Esophagus muscularis mucosa (tissue), 4 donors: ENCODE measurements around the gene TTC9. TPM values are rescaled to one million over a fixed set of nuclear protein-coding genes. Genes with fewer than 3 reads are reported as not detected.

Experiments
- DNase-seq: peaks from one replicate; pipeline ENCODE4 v3.0.0-alpha.2; 2017; ENCODE audit errors: extremely low spot score
- H3K27ac ChIP-seq, 4 donors: fragments of 200-600 bp; sonication (generic); replicated peaks in 1 of 4; 1 replicate in 3 of 4; 2 replicates in 1 of 4; pipeline ENCODE4 v1.5.1; 2016 to 2019; ENCODE audit warnings: mild to moderate bottlenecking in 1 of 4
- H3K27me3 ChIP-seq, 4 donors: fragments of 200-600 bp; sonication (generic); one replicate each; pipeline versions ENCODE4 v1.5.1 to v1.6.0; 2016 to 2019
- H3K36me3 ChIP-seq, 4 donors: fragments of 200-600 bp; sonication (generic); one replicate each; pipeline ENCODE4 v1.5.1; 2016 to 2019
- H3K4me1 ChIP-seq, 4 donors: fragments of 200-600 bp; sonication (generic); one replicate each; pipeline ENCODE4 v1.5.1; 2016 to 2019
- H3K4me3 ChIP-seq, 4 donors: fragments of 200-600 bp; sonication (generic); 1 replicate in 2 of 4; 2 replicates in 2 of 4; pipeline ENCODE4 v1.5.1; 2016 to 2019; ENCODE audit warnings: mild to moderate bottlenecking in 4 of 4, moderate library complexity in 1 of 4
- H3K9me3 ChIP-seq, 4 donors: fragments of 200-600 bp; sonication (generic); 1 replicate in 3 of 4; 2 replicates in 1 of 4; pipeline ENCODE4 v1.5.1; 2016 to 2019
- CTCF ChIP-seq, 3 experiments: fragments of 200-600 bp in 2 of 3; fragments of 450-650 bp in 1 of 3; sonication (generic) in 2 of 3; IDR thresholded peaks; one replicate each; pipeline ENCODE4 v1.5.1; 2017 to 2019; ENCODE audit warnings: antibody characterized with exemption in 3 of 3, mild to moderate bottlenecking in 2 of 3, moderate library complexity in 1 of 3
- EP300 ChIP-seq: sonication (generic); formaldehyde crosslinking; IDR thresholded peaks from one replicate; pipeline ENCODE4 v1.6.1; 2017; ENCODE audit warnings: antibody characterized with exemption
- POLR2A ChIP-seq: fragments of 450-650 bp; IDR thresholded peaks from one replicate; pipeline ENCODE4 v1.6.1; 2017; ENCODE audit warnings: antibody characterized with exemption, moderate library complexity, mild to moderate bottlenecking, low read depth
- POLR2AphosphoS5 ChIP-seq, 2 donors: sonication (generic); formaldehyde crosslinking; IDR thresholded peaks; one replicate each; pipeline ENCODE4 v1.6.1; 2017; ENCODE audit warnings: antibody characterized with exemption in 2 of 2
- WGBS: methylation state at CpG from one replicate; pipeline ENCODE4 v1.1.5; 2018; 5-methylcytosine and 5-hydroxymethylcytosine counted together
- intact Hi-C: fragments of 100-400 bp; cut with DNase I; formaldehyde crosslinking; loops from one replicate; pipeline ENCODE4 v1.15.1; 2023
- total RNA-seq, 4 donors: library from RNA; depleted of rRNA; stranded (reverse); fragments of >200 nt; gene quantifications; one replicate each; pipeline versions ENCODE4 v1.1.0 to v1.2.1, GENCODE V29; 2016

Gene TTC9
- total RNA-seq, 4 donors from 2014 or later: 0.99 to 3.4 (median 1.9) TPM

DNA sequence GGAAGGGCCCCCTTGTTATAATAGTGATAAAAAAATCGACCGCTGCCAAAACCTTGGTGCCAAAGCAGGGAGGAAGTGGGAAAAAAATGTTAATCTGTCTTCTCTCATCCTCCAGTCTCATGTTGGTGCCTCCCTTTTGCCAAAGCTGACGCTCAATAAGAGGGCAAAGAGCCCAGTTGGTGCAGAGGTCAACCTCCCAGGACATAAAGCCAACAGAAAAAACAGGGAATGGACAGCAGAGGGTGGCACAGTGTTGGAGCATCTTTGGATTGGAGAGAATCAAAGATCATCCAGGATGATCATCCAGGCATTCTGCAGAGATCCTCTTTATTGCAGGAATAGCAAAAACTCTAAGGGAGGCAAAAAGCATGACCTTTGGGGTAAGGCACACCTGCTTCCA is 9.8 kb upstream of the TTC9 start:
- H3K4me3 ChIP-seq: no peak overlapping the region
- intact Hi-C loops: no loop called here
- H3K36me3 ChIP-seq: no peaks in the 10 kb centered on the region
- peaks cover 0 to 12% (median 0%) of the 10 kb centered on the region in 4 donors for H3K27me3 ChIP-seq
- 81% methylated on average over 3 of the region's 3 CpGs for WGBS
- H3K27ac ChIP-seq: no peak overlapping the region
- DNase-seq: no peak
- peaks cover 0 to 8% (median 6%) of the 10 kb centered on the region in 4 donors for H3K9me3 ChIP-seq
- H3K4me1 ChIP-seq: no peaks in the 10 kb centered on the region
- TF ChIP-seq POLR2A: no peak
- no peak for TF ChIP-seq EP300
- no peak for TF ChIP-seq POLR2AphosphoS5 (IDR thresholded peaks at IDR 0.05)
- no peak for TF ChIP-seq CTCF (IDR thresholded peaks at IDR 0.05)

GRCh38 chr14:70635971-70636595 is 5.6 kb upstream of the TTC9 start:
- H3K36me3 ChIP-seq: no peaks in the 10 kb centered on the region
- no peak overlapping the region for H3K4me3 ChIP-seq
- DNase-seq: no peak
- H3K27me3 ChIP-seq: peaks cover 0 to 35% (median 2%) of the 10 kb centered on the region in 4 donors
- TF ChIP-seq POLR2AphosphoS5 (IDR thresholded peaks at IDR 0.05): no peak
- TF ChIP-seq EP300: no peak
- no peak for TF ChIP-seq CTCF (IDR thresholded peaks at IDR 0.05)
- no peak for TF ChIP-seq POLR2A
- H3K27ac ChIP-seq: no peak overlapping the region
- WGBS: 97% methylated on average over 6 of the region's 6 CpGs
- intact Hi-C loops: no loop called here
- H3K9me3 ChIP-seq: no peaks in the 10 kb centered on the region
- peaks cover 5 to 8% (median 5%) of the 10 kb centered on the region in 4 donors for H3K4me1 ChIP-seq

GRCh38 chr14:70638416-70638815 is 3.3 kb upstream of the TTC9 start:
- no peaks in the 10 kb centered on the region for H3K36me3 ChIP-seq
- H3K27me3 ChIP-seq: peaks cover 0 to 49% (median 2%) of the 10 kb centered on the region in 4 donors
- no peak overlapping the region for H3K27ac ChIP-seq
- DNase-seq: no peak
- 67% methylated on average over 2 of the region's 2 CpGs for WGBS
- H3K4me1 ChIP-seq: peaks cover 9 to 28% (median 23%) of the 10 kb centered on the region in 4 donors
- H3K9me3 ChIP-seq: no peaks in the 10 kb centered on the region
- intact Hi-C loops: no loop called here
- no peak overlapping the region for H3K4me3 ChIP-seq
- TF ChIP-seq POLR2A (no peak), CTCF (IDR thresholded peaks at IDR 0.05) (no peak), EP300 (no peak), POLR2AphosphoS5 (IDR thresholded peaks at IDR 0.05) (no peak)

DNA sequence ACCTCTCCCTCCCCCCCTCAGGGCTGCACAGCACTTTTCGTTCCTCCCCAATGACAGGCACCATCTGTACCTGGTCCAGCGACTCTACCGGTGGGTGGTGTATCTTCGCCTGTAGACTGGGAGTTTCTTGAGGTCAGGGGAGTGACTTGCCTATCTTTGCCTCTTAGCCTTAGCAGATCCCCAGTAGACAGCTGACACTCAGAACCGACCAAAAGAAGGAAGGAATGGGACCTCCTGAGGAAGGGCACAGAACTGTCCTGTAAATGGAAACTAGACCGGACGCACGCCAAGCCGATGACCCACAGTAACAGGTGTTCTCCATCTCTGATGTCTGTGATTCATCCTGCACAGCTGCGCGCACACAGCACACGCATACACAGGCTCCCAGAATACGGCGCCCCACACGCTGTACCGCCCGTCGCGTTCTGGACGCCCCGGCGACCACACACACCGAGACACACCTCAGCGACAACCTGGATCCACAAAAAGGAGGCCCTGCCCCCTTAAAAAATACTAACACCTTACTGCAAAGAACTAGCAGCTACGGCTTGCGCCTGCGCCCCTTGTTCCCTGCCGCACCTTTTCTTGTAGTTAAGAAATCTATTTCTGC is 673 bp upstream of the TTC9 start:
- peaks cover 0 to 54% (median 2%) of the 10 kb centered on the region in 4 donors for H3K27me3 ChIP-seq
- TF ChIP-seq POLR2A (no peak), POLR2AphosphoS5 (IDR thresholded peaks at IDR 0.05) (peak in 1 of 2 donors; percentile 42)
- intact Hi-C loops: no loop called here

More for the DNA sequence above, 673 bp upstream of the TTC9 start:
- H3K27ac ChIP-seq: no peak overlapping the region
- H3K36me3 ChIP-seq: no peaks in the 10 kb centered on the region
- peak overlapping the region; percentile 64 to 76 (median 72) for H3K4me3 ChIP-seq
- H3K4me1 ChIP-seq: peaks cover 9 to 34% (median 24%) of the 10 kb centered on the region in 4 donors
- 3% methylated on average over 9 of the region's 28 CpGs for WGBS
- peak; percentile 87 for DNase-seq
- no peaks in the 10 kb centered on the region for H3K9me3 ChIP-seq
